SK-N-SH (cell line): Measurements from ENCODE around the gene AMACR. TPM values are rescaled to one million over a fixed set of nuclear protein-coding genes. Genes with fewer than 3 reads are reported as not detected.

Experiments used
- CTCF ChIA-PET: fragments of 300-600, 350-600 bp; formaldehyde crosslinking; extraction: SDS; loops from one replicate; lab custom pipeline; 2021; lab: Yijun Ruan, JAX
- POLR2A ChIA-PET: fragments of 350-600 bp; sonication (Branson Sonifier 250); formaldehyde crosslinking; extraction: SDS; loops from one replicate; lab custom pipeline; 2020; ENCODE audit warnings: antibody characterized with exemption, inconsistent platforms; lab: Yijun Ruan, JAX
- DNase-seq: peaks from one replicate; pipeline ENCODE4 v3.0.0; 2012
- H2AFZ ChIP-seq: fragments of 200-600 bp; sonication (generic); 2 replicates; pipeline ENCODE4 v1.8.1; 2016; ENCODE audit warnings: antibody characterized with exemption, mild to moderate bottlenecking, low read depth
- H3F3A ChIP-seq: fragments of 200-600 bp; sonication (generic); replicated peaks from 2 replicates; pipeline ENCODE3; 2016; ENCODE audit warnings: antibody characterized with exemption, mild to moderate bottlenecking; ENCODE audit not compliant: insufficient read depth
- H3K27ac ChIP-seq, 2 experiments: fragments of 200-500 bp in 1 of 2; fragments of 200-600 bp in 1 of 2; sonication (Bioruptor generic) in 1 of 2; sonication (generic), shearing (Covaris generic) in 1 of 2; 2 replicates each; pipeline versions ENCODE4 v1.5.1 to v1.6.1; 2014 to 2016; ENCODE audit warnings: low read depth in 2 of 2, inconsistent platforms in 1 of 2, low read length in 1 of 2, mild to moderate bottlenecking in 1 of 2, mixed read lengths in 1 of 2
- H3K27me3 ChIP-seq: fragments of 200-600 bp; sonication (generic), shearing (Covaris generic); 2 replicates; pipeline ENCODE4 v1.6.1; 2016; ENCODE audit warnings: mixed run types; ENCODE audit not compliant: insufficient read depth
- H3K36me3 ChIP-seq, 2 experiments: fragments of 200-500 bp in 1 of 2; fragments of 200-600 bp in 1 of 2; sonication (Bioruptor generic) in 1 of 2; sonication (generic) in 1 of 2; replicated peaks in 1 of 2; 2 replicates each; pipeline versions ENCODE3 to v1.5.1; 2014 to 2016; ENCODE audit warnings: low read length in 1 of 2, mild to moderate bottlenecking in 1 of 2; ENCODE audit not compliant: insufficient read depth in 2 of 2, control insufficient read depth in 1 of 2
- H3K4me1 ChIP-seq, 2 experiments: fragments of 200-500 bp in 1 of 2; fragments of 200-600 bp in 1 of 2; sonication (Bioruptor generic) in 1 of 2; sonication (generic), shearing (Covaris generic) in 1 of 2; 2 replicates each; pipeline versions ENCODE4 v1.5.1 to v1.6.1; 2014 to 2016; ENCODE audit warnings: low read depth in 1 of 2, low read length in 1 of 2, mixed run types in 1 of 2; ENCODE audit not compliant: insufficient read depth in 2 of 2, control insufficient read depth in 1 of 2
- H3K4me2 ChIP-seq: fragments of 200-600 bp; sonication (generic), shearing (Covaris generic); 2 replicates; pipeline ENCODE4 v1.6.1; 2017; ENCODE audit warnings: mixed run types
- H3K4me3 ChIP-seq, 2 experiments: fragments of 200-500 bp in 1 of 2; fragments of 200-600 bp in 1 of 2; sonication (Bioruptor generic) in 1 of 2; sonication (generic), shearing (Covaris generic) in 1 of 2; 2 replicates each; pipeline versions ENCODE4 v1.5.1 to v1.8.1; 2014 to 2016; ENCODE audit warnings: low read depth in 2 of 2, inconsistent platforms in 1 of 2, low read length in 1 of 2, mild to moderate bottlenecking in 1 of 2, mixed read lengths in 1 of 2, moderate library complexity in 1 of 2
- H3K79me2 ChIP-seq: fragments of 200-600 bp; sonication (generic); 2 replicates; pipeline ENCODE4 v1.8.1; 2017; ENCODE audit warnings: mild to moderate bottlenecking; ENCODE audit not compliant: insufficient read depth
- H3K9ac ChIP-seq: fragments of 200-600 bp; sonication (generic); 2 replicates; pipeline ENCODE4 v1.6.1; 2017; ENCODE audit warnings: mixed run types
- H3K9me2 ChIP-seq: fragments of 200-600 bp; sonication (generic); 2 replicates; pipeline ENCODE4 v1.6.1; 2017; ENCODE audit warnings: mixed run types
- H3K9me3 ChIP-seq: fragments of 200-600 bp; sonication (generic); 2 replicates; pipeline ENCODE4 v1.6.1; 2017; ENCODE audit warnings: mixed run types, mild to moderate bottlenecking, moderate library complexity
- H4K20me1 ChIP-seq: fragments of 200-600 bp; sonication (generic); 2 replicates; pipeline ENCODE4 v1.6.1; 2017; ENCODE audit warnings: mild to moderate bottlenecking, mixed run types; ENCODE audit not compliant: insufficient read depth
- CHD2 ChIP-seq: fragments of 150-350 bp; IDR thresholded peaks from 2 replicates; pipeline ENCODE4 v1.6.1; 2018; ENCODE audit warnings: low read length; ENCODE audit not compliant: partially characterized antibody
- CTCF ChIP-seq: fragments of 200-600 bp; sonication (generic); IDR thresholded peaks from 2 replicates; pipeline ENCODE4 v1.6.1; 2017; ENCODE audit warnings: antibody characterized with exemption, mild to moderate bottlenecking, moderate library complexity
- ELF1 ChIP-seq: IDR thresholded peaks from 2 replicates; pipeline ENCODE4 v1.4.0; 2012
- EZH2phosphoT487 ChIP-seq: fragments of 200-600 bp; sonication (generic); IDR thresholded peaks from 2 replicates; pipeline ENCODE4 v1.6.1; 2017; ENCODE audit warnings: low read depth, mixed run types, mild to moderate bottlenecking, antibody characterized with exemption, moderate library complexity, borderline replicate concordance
- FOSL2 ChIP-seq: IDR thresholded peaks from 2 replicates; pipeline ENCODE4 v1.4.0; 2012; ENCODE audit warnings: low read depth, mild to moderate bottlenecking, moderate library complexity, borderline replicate concordance
- FOXJ3 ChIP-seq: sonication (generic); formaldehyde crosslinking; IDR thresholded peaks from 2 replicates; pipeline ENCODE4 v1.5.1; 2020; ENCODE audit warnings: mild to moderate bottlenecking, missing genetic modification reagents
- FOXM1 ChIP-seq: IDR thresholded peaks from 2 replicates; pipeline ENCODE4 v1.4.0; 2012; ENCODE audit warnings: low read depth, mild to moderate bottlenecking
- GABPA ChIP-seq: IDR thresholded peaks from 2 replicates; pipeline ENCODE4 v1.4.0; 2012; ENCODE audit warnings: low read depth, mild to moderate bottlenecking
- GATA2 ChIP-seq: sonication (generic); formaldehyde crosslinking; IDR thresholded peaks from 2 replicates; pipeline ENCODE4 v1.5.0; 2020; ENCODE audit warnings: mild to moderate bottlenecking, missing genetic modification reagents
- IRF3 ChIP-seq: fragments of 150-350 bp; IDR thresholded peaks from 2 replicates; pipeline ENCODE4 v1.6.1; 2016; ENCODE audit warnings: mild to moderate bottlenecking, low read depth, low read length
- JUND ChIP-seq: IDR thresholded peaks from 2 replicates; pipeline ENCODE4 v1.4.0; 2012
- MAX ChIP-seq: IDR thresholded peaks from 2 replicates; pipeline ENCODE4 v1.4.0; 2012; ENCODE audit warnings: low read depth
- MXI1 ChIP-seq: IDR thresholded peaks from 2 replicates; pipeline ENCODE4 v1.6.1; 2012; ENCODE audit warnings: mild to moderate bottlenecking, low read depth, low read length, improper control_type of control experiment
- PBX3 ChIP-seq: IDR thresholded peaks from 2 replicates; pipeline ENCODE4; 2012
- POLR2AphosphoS5 ChIP-seq: IDR thresholded peaks from 2 replicates; pipeline ENCODE4 v1.6.1; 2012; ENCODE audit warnings: low read depth, low read length
- RCOR1 ChIP-seq: fragments of 150-350 bp; IDR thresholded peaks from 2 replicates; pipeline ENCODE4 v1.6.1; 2017; ENCODE audit warnings: antibody characterized with exemption, low read length
- SIN3A ChIP-seq: IDR thresholded peaks from 2 replicates; pipeline ENCODE4 v1.6.1; 2012; ENCODE audit warnings: low read depth, mild to moderate bottlenecking, low read length, moderate library complexity, borderline replicate concordance
- SMC3 ChIP-seq: IDR thresholded peaks from 2 replicates; pipeline ENCODE4 v1.6.1; 2012; ENCODE audit warnings: low read depth, low read length, improper control_type of control experiment
- TCF12 ChIP-seq: IDR thresholded peaks from 2 replicates; pipeline ENCODE4 v1.4.0; 2012
- YY1 ChIP-seq: IDR thresholded peaks from 2 replicates; pipeline ENCODE4 v1.4.0; 2012; ENCODE audit warnings: low read depth, mild to moderate bottlenecking
- WGBS: methylation state at CpG from one replicate; pipeline ENCODE4 v1.1.6; 2017; ENCODE audit warnings: low lambda C conversion rate; 5-methylcytosine and 5-hydroxymethylcytosine counted together
- polyA plus RNA-seq, 3 experiments: library from polyadenylated mRNA; depleted of rRNA; stranded (reverse); fragments of >200 nt; gene quantifications; 2 replicates each; pipeline ENCODE4 v1.2.3, GENCODE V29; 2012

Gene AMACR
- polyA plus RNA-seq, 1 of the 3 experiments (the other 2 are of a cell fraction), result 11.8 TPM

DNA sequence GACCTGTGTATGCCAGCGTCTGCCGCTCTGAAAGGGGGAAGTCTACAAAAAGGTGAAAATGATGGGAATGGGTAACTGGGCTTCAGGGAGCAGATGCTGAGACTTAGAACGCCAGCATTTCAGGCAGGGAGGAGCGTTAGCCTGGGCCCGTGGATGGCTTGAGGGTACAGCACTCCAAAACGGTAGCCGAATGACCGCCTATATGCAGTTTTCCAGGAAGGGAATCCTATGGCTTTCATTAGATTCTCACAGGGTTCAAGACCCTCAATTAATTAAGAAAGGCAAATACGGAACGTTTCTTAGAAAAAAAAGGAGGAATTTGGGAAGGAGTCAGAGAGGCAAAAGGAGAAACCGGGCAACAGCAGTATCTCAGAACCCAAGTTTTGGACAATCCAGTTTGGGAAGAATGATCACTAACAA lies 639 bp downstream of the AMACR start:
- H3K36me3 ChIP-seq, result peaks cover 10 to 27% of the 10 kb centered on the region in 2 experiments
- peak overlapping the region; percentile 96 for H2AFZ ChIP-seq
- peak overlapping the region; percentile 89 to 99 for H3K27ac ChIP-seq
- H3K27me3 ChIP-seq, result no peaks in the 10 kb centered on the region
- peak overlapping the region; percentile 87 for H3K9ac ChIP-seq
- H3K4me2 ChIP-seq, result peak overlapping the region; percentile 91
- peaks cover 33% of the 10 kb centered on the region for H3F3A ChIP-seq
- no peaks in the 10 kb centered on the region for H3K9me2 ChIP-seq
- peak overlapping the region; percentile 84 to 91 for H3K4me3 ChIP-seq
- no peaks in the 10 kb centered on the region for H4K20me1 ChIP-seq
- ChIA-PET CTCF (interaction anchor here (1.2 to 2.7 kb wide), 2 partner anchors 10 to 479 kb away, joined by 3 to 17 read pairs; no protein-coding TSS in a partner anchor), POLR2A (interaction anchor here (1.3 to 1.7 kb wide), 2 partner anchors 10 to 908 kb away, joined by 3 to 4 read pairs; partner anchors contain the start of genes BRIX1 and RAD1)
- 9% methylated on average over 11 of the region's 11 CpGs for WGBS
- peak; percentile 52 for DNase-seq
- no peak for TF ChIP-seq CHD2
- no peak for TF ChIP-seq GABPA
- TF ChIP-seq POLR2AphosphoS5, result no peak
- TF ChIP-seq MXI1, result no peak
- no peak for TF ChIP-seq MAX
- TF ChIP-seq FOXM1, result no peak
- TF ChIP-seq IRF3, result no peak
- TF ChIP-seq FOXJ3, result no peak
- no peak for TF ChIP-seq PBX3
- TF ChIP-seq EZH2phosphoT487, result no peak
- no peak for TF ChIP-seq JUND
- TF ChIP-seq TCF12, result no peak
- TF ChIP-seq SIN3A, result no peak
- TF ChIP-seq RCOR1, result no peak
- TF ChIP-seq SMC3, result no peak
- no peak for TF ChIP-seq ELF1
- no peak for TF ChIP-seq YY1
- H3K79me2 ChIP-seq, result peaks cover 14% of the 10 kb centered on the region
- H3K9me3 ChIP-seq, result no peaks in the 10 kb centered on the region
- peaks cover 8 to 9% of the 10 kb centered on the region in 2 experiments for H3K4me1 ChIP-seq

- ChIA-PET CTCF (interaction anchor here (2.7 kb wide), 1 partner anchor 9 kb away, joined by 17 read pairs; no protein-coding TSS in a partner anchor), POLR2A (no interaction called here)
- Histone ChIP-seq H3K9me2 (no peaks in the 10 kb centered on the region), H3K36me3 (peaks cover 10 to 29% of the 10 kb centered on the region in 2 experiments), H3K9ac (no peak overlapping the region), H3K27ac (no peak overlapping the region), H3K27me3 (no peaks in the 10 kb centered on the region), H3K4me3 (no peak overlapping the region), H3K79me2 (peaks cover 14% of the 10 kb centered on the region), H3K4me2 (no peak overlapping the region), H3F3A (peaks cover 33% of the 10 kb centered on the region), H3K4me1 (peaks cover 8 to 9% of the 10 kb centered on the region in 2 experiments), H4K20me1 (no peaks in the 10 kb centered on the region), H3K9me3 (no peaks in the 10 kb centered on the region), H2AFZ (no peak overlapping the region)
- TF ChIP-seq POLR2AphosphoS5 (no peak), GATA2 (CRISPR knock-in tag) (no peak), FOSL2 (no peak), CTCF (no peak)
- WGBS, result 96% methylated on average over 4 of the region's 4 CpGs
- DNase-seq, result no peak
Observed at GRCh38 chr5:34005681-34006080, 2.2 kb downstream of the AMACR start.
